Body of pancreas (tissue), 4 donors: Measurements from ENCODE around the gene USHBP1.

Experiments
- POLR2A ChIP-seq, 3 donors: fragments of 450-650 bp; IDR thresholded peaks; one replicate each; pipeline ENCODE4 v1.6.1; 2016; ENCODE audit warnings: antibody characterized with exemption in 3 of 3, mild to moderate bottlenecking in 2 of 3
- TF ChIP-seq, protein P1 (sequence below), 7 experiments: fragments of 450-650 bp in 4 of 7; fragments of 200-600 bp in 3 of 7; sonication (generic) in 3 of 7; IDR thresholded peaks; one replicate each; pipeline ENCODE4 v1.5.1; 2016 to 2019; ENCODE audit warnings: antibody characterized with exemption in 7 of 7

DNA sequence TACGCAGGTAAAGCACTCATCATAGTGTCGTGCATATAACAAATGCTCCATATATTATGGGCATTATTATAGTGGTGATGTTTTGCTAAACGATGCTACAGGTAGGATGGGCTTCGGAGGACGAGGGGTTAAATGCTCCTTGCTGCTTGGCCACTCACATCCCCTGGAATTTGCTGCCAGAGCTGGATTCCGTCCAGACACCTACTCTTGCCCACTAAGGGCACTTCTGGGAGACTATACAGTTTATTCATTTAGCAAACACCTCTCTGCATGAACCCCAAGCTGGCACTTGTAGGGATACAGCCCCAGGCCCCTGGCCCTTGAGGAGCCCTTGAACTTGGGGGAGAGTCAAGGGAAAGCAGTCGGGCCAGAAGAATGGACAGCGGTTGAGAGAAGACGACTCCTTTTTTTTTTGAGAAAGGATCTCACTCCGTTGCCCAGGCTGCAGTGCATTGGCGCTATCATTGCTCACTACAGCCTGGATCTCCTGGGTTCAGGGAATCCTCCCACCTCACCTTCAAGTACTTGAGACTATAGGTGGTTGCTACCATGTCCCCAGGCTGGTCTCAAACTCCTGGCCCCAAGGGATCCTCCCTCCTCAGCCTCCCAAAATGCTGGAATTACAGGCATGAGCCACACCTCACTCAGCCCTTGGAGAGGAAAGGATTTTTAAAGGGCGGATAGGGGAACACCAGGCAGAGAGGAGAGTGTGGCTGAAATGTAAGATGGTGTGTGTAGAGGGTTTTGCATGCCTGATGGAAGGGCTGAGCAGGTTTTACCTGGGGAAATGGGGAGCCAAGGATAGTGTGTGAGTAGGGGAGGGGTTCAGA, 40.1 kb upstream of the USHBP1 start:
- TF ChIP-seq, protein P1, sequence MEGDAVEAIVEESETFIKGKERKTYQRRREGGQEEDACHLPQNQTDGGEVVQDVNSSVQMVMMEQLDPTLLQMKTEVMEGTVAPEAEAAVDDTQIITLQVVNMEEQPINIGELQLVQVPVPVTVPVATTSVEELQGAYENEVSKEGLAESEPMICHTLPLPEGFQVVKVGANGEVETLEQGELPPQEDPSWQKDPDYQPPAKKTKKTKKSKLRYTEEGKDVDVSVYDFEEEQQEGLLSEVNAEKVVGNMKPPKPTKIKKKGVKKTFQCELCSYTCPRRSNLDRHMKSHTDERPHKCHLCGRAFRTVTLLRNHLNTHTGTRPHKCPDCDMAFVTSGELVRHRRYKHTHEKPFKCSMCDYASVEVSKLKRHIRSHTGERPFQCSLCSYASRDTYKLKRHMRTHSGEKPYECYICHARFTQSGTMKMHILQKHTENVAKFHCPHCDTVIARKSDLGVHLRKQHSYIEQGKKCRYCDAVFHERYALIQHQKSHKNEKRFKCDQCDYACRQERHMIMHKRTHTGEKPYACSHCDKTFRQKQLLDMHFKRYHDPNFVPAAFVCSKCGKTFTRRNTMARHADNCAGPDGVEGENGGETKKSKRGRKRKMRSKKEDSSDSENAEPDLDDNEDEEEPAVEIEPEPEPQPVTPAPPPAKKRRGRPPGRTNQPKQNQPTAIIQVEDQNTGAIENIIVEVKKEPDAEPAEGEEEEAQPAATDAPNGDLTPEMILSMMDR (IDR thresholded peaks at IDR 0.05), result no peak
- TF ChIP-seq POLR2A (IDR thresholded peaks at IDR 0.05), result no peak
